ENCODE results near the gene GCN1. TPM values are rescaled to one million over a fixed set of nuclear protein-coding genes. Genes with fewer than 3 reads are reported as not detected.

Gene GCN1
- total RNA-seq, 3 donors from 2014 or later, result 74.6 to 108 (median 76.7) TPM

DNA sequence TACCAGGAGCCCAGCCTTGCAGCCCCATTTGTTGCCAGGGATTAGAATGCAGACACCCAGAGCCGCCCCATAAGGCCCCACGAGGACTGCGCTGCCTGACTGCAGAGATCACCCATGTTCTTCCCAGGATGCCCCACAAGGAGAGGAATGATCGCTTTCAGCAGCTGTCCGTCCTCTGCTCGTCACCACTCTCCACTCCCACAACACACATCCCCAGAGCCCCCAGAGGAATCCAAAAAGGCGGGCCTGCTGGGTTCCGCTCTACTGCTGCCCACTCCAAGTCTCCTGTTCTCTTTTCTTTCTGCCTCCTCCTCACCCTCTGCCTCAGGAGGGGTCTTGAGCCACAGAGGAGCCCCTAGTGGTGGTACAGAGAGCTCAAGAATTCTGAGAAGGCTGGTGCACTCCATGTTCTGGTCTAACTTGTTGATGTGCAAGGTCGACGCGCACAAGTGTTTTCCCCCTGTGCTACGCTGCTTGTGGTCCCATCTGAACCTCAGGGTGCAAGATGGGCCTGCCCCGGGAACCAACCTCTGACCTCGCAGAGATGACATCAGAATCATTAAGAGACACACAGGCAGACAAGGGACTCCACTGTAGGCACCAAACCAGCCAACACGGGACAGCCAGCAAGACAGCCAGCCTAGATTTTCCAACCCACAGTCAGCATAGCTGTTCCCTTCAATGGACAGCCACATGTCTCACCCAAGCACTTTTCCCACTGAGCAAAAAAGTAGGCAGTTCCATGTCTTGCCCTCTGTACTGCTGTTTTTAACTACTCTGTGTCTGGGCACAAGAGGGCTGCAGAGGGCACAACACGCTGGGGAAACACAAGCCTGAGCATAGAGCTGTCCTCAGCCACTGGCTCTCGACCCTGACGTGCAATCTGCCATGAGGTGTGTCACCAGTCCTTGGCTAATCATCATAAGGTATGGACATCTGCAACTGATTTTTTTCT, 41.1 kb upstream of the GCN1 start:
- intact Hi-C loops (cut with DNase I, micrococcal nuclease), result no loop called here
- Histone ChIP-seq H3K9me3 (no peaks in the 10 kb centered on the region), H3K4me1 (ENCODE audit: low read depth) (peaks cover 59% of the 10 kb centered on the region), H3K4me3 (no peak overlapping the region), H3K36me3 (ENCODE audit: low read depth) (no peaks in the 10 kb centered on the region)
- TF ChIP-seq, protein P1, sequence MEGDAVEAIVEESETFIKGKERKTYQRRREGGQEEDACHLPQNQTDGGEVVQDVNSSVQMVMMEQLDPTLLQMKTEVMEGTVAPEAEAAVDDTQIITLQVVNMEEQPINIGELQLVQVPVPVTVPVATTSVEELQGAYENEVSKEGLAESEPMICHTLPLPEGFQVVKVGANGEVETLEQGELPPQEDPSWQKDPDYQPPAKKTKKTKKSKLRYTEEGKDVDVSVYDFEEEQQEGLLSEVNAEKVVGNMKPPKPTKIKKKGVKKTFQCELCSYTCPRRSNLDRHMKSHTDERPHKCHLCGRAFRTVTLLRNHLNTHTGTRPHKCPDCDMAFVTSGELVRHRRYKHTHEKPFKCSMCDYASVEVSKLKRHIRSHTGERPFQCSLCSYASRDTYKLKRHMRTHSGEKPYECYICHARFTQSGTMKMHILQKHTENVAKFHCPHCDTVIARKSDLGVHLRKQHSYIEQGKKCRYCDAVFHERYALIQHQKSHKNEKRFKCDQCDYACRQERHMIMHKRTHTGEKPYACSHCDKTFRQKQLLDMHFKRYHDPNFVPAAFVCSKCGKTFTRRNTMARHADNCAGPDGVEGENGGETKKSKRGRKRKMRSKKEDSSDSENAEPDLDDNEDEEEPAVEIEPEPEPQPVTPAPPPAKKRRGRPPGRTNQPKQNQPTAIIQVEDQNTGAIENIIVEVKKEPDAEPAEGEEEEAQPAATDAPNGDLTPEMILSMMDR (IDR thresholded peaks at IDR 0.05), result no peak
- DNase-seq, result no peak
- no peak for ATAC-seq

DNA sequence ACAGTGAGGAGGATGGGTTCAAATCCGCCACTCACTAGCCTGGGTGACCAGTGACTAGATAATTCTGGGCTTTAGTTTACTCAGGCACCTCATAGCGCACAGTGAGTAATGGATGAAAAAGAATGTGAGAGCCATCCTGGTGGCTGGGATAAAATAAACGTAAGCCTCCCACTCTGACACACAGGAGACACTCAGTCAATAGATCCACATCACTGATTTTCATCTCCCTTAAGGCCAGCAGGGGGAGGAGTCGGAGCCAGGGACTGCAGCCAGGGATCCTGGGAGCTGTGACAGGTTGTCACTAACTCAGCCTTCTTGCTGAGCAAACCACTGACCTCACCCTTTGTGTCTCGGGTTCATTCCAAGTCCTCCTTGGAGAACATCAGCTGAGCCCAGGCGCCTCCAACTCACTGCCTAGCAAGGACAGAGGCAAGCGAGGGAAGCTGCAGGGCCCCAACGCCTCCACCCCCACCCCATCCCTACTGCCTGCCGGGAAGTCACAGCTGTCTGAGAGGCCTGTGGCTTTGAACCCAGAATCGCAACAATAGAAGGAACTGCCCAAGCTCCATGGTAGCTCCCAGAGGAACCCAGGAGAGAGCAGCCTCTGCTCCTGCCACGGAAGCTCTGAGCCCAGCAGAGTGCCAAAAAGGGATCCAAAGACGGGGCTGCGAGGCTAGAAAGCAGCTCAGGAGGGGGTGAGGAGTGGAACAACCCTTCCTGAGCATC, 40.3 kb upstream of the GCN1 start:
- no peaks in the 10 kb centered on the region for H3K9me3 ChIP-seq
- ATAC-seq, result peak; percentile 69
- H3K4me1 ChIP-seq (ENCODE audit: low read depth), result peaks cover 64% of the 10 kb centered on the region
- peak; percentile 74 to 83 (median 81) for DNase-seq
- H3K36me3 ChIP-seq (ENCODE audit: low read depth), result no peaks in the 10 kb centered on the region
- TF ChIP-seq, protein P1 (IDR thresholded peaks at IDR 0.05), result peak; percentile 33
- intact Hi-C loops (cut with DNase I, micrococcal nuclease), result no loop called here
- no peak overlapping the region for H3K4me3 ChIP-seq

DNA sequence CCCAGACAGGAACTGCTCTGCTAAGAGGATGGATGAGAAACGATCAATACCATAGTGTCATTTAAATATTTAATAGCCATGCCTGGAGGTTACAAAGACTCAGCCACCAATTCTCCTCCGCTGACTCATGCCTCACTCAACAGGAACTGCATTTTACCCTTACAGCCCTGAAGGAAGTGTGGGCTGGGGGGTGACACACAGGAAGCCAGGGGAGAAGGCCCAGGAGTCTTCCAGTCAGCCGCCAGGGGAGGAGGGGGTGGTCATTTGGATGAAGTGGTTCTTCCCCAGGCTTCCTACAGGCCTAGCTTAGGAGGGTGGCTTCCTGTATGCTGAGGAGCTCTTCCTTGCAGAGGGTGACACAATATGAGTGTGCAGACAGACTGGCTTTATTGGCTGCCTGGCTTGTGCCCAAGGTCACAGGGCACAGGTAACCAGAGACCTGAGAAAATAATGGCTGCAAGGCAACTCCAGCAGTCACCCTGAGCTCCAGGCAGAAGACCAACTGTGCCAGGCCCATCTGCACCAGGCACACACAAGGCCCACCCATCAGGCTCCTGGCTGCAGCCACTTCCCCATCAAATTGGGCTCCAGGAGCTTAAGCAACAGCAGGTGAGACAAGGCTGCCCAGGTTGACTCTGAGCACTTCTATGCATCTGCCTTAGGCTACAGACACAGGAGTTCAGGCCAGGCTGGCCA, 36.9 kb upstream of the GCN1 start:
- DNase-seq (peak; percentile 55 to 78 (median 56)), ATAC-seq (peak; percentile 51)
- intact Hi-C loops (cut with DNase I, micrococcal nuclease), result no loop called here
- no peaks in the 10 kb centered on the region for H3K36me3 ChIP-seq (ENCODE audit: low read depth)
- H3K4me1 ChIP-seq (ENCODE audit: low read depth), result peaks cover 70% of the 10 kb centered on the region
- no peaks in the 10 kb centered on the region for H3K9me3 ChIP-seq
- TF ChIP-seq, protein P1 (IDR thresholded peaks at IDR 0.05), result no peak
- H3K4me3 ChIP-seq, result no peak overlapping the region

DNA sequence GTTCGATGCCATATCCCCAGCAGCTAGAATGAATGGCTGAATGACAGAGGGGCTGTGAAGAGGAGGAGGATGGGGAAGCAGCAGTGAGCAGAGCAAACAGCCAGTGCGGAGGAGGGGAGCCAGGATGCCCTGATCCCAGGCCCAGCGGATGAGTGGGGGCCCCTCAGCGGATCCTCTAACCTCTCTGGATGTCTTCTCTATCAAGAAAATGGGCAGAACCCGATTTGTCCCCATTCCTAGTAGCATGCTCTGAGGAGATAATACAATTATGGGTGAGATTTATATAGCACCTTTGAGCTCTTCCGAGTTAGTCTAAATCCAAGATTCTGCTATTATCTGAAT, 36.4 kb upstream of the GCN1 start:
- no peak for DNase-seq
- Histone ChIP-seq H3K4me3 (no peak overlapping the region), H3K4me1 (ENCODE audit: low read depth) (peaks cover 69% of the 10 kb centered on the region), H3K9me3 (no peaks in the 10 kb centered on the region), H3K36me3 (ENCODE audit: low read depth) (no peaks in the 10 kb centered on the region)
- TF ChIP-seq, protein P1 (IDR thresholded peaks at IDR 0.05), result no peak
- intact Hi-C loops (cut with DNase I, micrococcal nuclease), result no loop called here
- no peak for ATAC-seq

DNA sequence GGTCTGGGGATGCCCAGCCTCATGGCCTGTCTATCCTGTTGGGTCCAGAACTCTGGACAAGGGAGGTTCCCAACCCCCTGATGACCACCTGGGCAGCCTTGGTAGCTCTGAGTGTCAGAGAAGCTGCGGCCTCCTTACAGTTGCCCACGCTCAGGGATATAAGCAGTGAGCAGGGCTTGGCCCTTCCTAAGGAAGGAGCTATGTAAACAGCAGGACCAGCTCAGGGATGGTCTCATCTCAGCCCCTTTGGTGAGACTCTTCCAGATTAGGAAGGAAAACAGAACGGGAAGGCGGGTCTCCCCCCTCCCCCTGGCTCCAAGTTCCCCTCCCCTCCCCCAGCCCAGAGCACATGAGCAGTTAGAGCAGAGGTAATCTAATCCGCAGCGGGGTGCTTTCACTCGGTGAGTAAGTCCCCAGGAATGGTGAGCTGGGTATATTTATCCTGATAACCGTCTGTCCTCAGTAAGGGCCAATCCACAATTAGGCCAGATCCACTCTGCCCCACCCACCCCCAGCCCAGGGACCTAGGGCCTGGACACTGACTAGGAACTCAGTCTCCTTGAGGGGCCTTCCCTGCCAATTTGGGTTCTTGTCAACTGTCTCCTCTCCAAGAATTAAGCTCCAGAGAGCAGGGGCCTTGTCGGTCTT, 35.9 kb upstream of the GCN1 start:
- Histone ChIP-seq H3K9me3 (no peaks in the 10 kb centered on the region), H3K4me1 (ENCODE audit: low read depth) (peaks cover 67% of the 10 kb centered on the region), H3K36me3 (ENCODE audit: low read depth) (no peaks in the 10 kb centered on the region), H3K4me3 (no peak overlapping the region)
- TF ChIP-seq, protein P1 (IDR thresholded peaks at IDR 0.05), result no peak
- DNase-seq (peak in 1 of 3 donors; percentile 57), ATAC-seq (no peak)
- intact Hi-C loops (cut with DNase I, micrococcal nuclease), result no loop called here
